Measurements from ENCODE around the gene GPR6.

GPR6 gene

GRCh38 chr6:109999740-110000139 is 21.6 kb downstream of the GPR6 start:
- DNase-seq = no peak

GRCh38 chr6:110002676-110003075 is 24.6 kb downstream of the GPR6 start:
- DNase-seq = no peak

DNA sequence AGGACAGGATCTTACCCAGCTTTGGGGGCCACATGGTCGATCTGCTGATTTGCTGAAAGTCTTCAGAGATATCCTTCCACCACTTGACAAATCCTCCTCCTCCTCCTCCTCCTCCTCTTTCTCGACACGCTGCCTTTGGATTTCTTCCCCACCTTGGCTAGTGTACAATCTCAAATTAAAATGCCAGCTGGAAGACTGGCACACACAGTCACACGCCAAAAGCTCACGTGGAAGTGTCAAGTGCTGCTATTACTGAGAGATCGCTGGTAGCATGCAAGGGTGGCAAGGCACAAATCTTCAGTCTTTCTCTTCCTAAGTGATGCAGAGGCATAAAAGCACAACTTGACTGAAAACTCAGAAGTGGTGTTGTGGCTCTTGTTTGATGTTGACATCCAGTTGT is 35.3 kb downstream of the GPR6 start:
- DNase-seq = no peak

- no peak for DNase-seq
Observed at GRCh38 chr6:110015206-110015605, 37.1 kb downstream of the GPR6 start.

GRCh38 chr6:110017306-110017705 is 39.2 kb downstream of the GPR6 start:
- DNase-seq = no peak

- DNase-seq = no peak
Observed at GRCh38 chr6:110017946-110018345, 39.8 kb downstream of the GPR6 start.

GRCh38 chr6:110018486-110018885 is 40.4 kb downstream of the GPR6 start:
- DNase-seq = no peak

DNA sequence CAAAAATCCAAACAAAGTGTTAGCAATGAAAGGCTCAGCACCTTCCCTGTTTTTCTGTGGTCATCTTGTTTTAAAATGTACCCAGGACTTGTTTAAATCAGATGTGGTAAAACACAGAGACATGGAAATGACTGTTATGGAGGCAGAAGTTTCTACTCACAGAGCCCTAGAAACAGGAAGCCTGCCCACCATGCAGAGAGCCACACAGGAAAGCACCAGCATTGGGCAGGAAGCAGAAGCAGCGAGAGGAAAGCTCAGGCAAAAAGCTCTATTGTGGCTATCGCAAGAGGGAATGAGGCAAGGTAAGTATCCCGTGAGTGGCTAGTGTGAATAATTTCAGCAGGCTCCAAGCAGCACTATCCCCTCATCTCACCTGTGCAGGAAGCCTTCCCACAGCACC is 42.8 kb downstream of the GPR6 start:
- no peak for DNase-seq

GRCh38 chr6:110029144-110029543 is 51.0 kb downstream of the GPR6 start:
- no peak for DNase-seq
